Liver (tissue), 9 donors: Measurements from ENCODE around the gene FBXW9. TPM values are rescaled to one million over a fixed set of nuclear protein-coding genes. Genes with fewer than 3 reads are reported as not detected.

Experiments used
- DNase-seq: peaks from one replicate; pipeline ENCODE4 v3.0.0-alpha.2; 2017; ENCODE audit warnings: low spot score
- H3K27ac ChIP-seq, 2 donors: one replicate each; pipeline ENCODE4 v1.7.0; 2013; ENCODE audit warnings: inconsistent platforms in 2 of 2, low read length in 2 of 2, control low read depth in 1 of 2, low read depth in 1 of 2, mild to moderate bottlenecking in 1 of 2
- H3K27me3 ChIP-seq, 4 donors: one replicate each; pipeline versions ENCODE4 v1.6.1 to v1.7.0; 2013; ENCODE audit warnings: low read length in 3 of 4, inconsistent platforms in 1 of 4, mild to moderate bottlenecking in 1 of 4, moderate library complexity in 1 of 4; ENCODE audit not compliant: control insufficient read depth in 4 of 4, insufficient read depth in 4 of 4
- H3K36me3 ChIP-seq, 4 donors: one replicate each; pipeline versions ENCODE4 v1.6.1 to v1.7.0; 2013; ENCODE audit warnings: low read length in 3 of 4, mild to moderate bottlenecking in 3 of 4, low read depth in 1 of 4, moderate library complexity in 1 of 4; ENCODE audit not compliant: control insufficient read depth in 4 of 4, insufficient read depth in 3 of 4
- H3K4me1 ChIP-seq, 4 donors: one replicate each; pipeline versions ENCODE4 v1.6.1 to v1.7.0; 2013; ENCODE audit warnings: low read length in 3 of 4, mild to moderate bottlenecking in 3 of 4, moderate library complexity in 1 of 4; ENCODE audit not compliant: control insufficient read depth in 4 of 4, insufficient read depth in 4 of 4
- H3K4me3 ChIP-seq, 3 donors: one replicate each; pipeline versions ENCODE4 v1.6.1 to v1.7.0; 2013; ENCODE audit warnings: low read length in 3 of 3, control low read depth in 1 of 3, low read depth in 1 of 3, mild to moderate bottlenecking in 1 of 3
- H3K9ac ChIP-seq, 2 donors: one replicate each; pipeline ENCODE4 v1.7.0; 2013; ENCODE audit warnings: low read length in 2 of 2, mild to moderate bottlenecking in 2 of 2, moderate library complexity in 2 of 2, control low read depth in 1 of 2, low read depth in 1 of 2
- H3K9me3 ChIP-seq, 4 donors: one replicate each; pipeline versions ENCODE4 v1.6.1 to v1.7.0; 2013; ENCODE audit warnings: low read length in 3 of 4; ENCODE audit not compliant: control insufficient read depth in 4 of 4
- EGR1 ChIP-seq, 2 donors: IDR thresholded peaks; 2 replicates each; pipeline ENCODE4 v1.6.1; 2016 to 2018; ENCODE audit warnings: antibody characterized with exemption in 2 of 2, low read depth in 2 of 2
- FOXA1 ChIP-seq: IDR thresholded peaks from 2 replicates; pipeline ENCODE4 v1.6.1; 2016; ENCODE audit warnings: antibody characterized with exemption
- FOXA2 ChIP-seq: IDR thresholded peaks from 2 replicates; pipeline ENCODE4 v1.6.1; 2016; ENCODE audit warnings: antibody characterized with exemption
- GABPA ChIP-seq, 2 donors: IDR thresholded peaks in 1 of 2; conservative IDR thresholded peaks in 1 of 2; 2 replicates each; pipeline ENCODE4 v1.6.1; 2016; ENCODE audit warnings: antibody characterized with exemption in 2 of 2, mild to moderate bottlenecking in 1 of 2, moderate library complexity in 1 of 2
- HNF4A ChIP-seq, 2 donors: conservative IDR thresholded peaks; 2 replicates each; pipeline ENCODE4 v1.6.1; 2016; ENCODE audit warnings: antibody characterized with exemption in 2 of 2, mild to moderate bottlenecking in 2 of 2
- HNF4G ChIP-seq: IDR thresholded peaks from 2 replicates; pipeline ENCODE4 v1.6.1; 2016; ENCODE audit warnings: antibody characterized with exemption
- JUND ChIP-seq, 2 donors: IDR thresholded peaks; 2 replicates each; pipeline ENCODE4 v1.6.1; 2016; ENCODE audit warnings: antibody characterized with exemption in 2 of 2
- NR2F2 ChIP-seq: IDR thresholded peaks from 2 replicates; pipeline ENCODE4 v1.6.1; 2016; ENCODE audit warnings: antibody characterized with exemption
- RAD21 ChIP-seq, 2 donors: IDR thresholded peaks; 2 replicates each; pipeline ENCODE4 v1.6.1; 2016; ENCODE audit warnings: antibody characterized with exemption in 2 of 2, mild to moderate bottlenecking in 2 of 2
- RXRA ChIP-seq, 2 donors: IDR thresholded peaks; 2 replicates each; pipeline ENCODE4 v1.6.1; 2017 to 2018; ENCODE audit warnings: antibody characterized with exemption in 2 of 2, mild to moderate bottlenecking in 1 of 2
- SP1 ChIP-seq: IDR thresholded peaks from 2 replicates; pipeline ENCODE4 v1.6.1; 2018; ENCODE audit warnings: antibody characterized with exemption, mild to moderate bottlenecking
- TAF1 ChIP-seq: conservative IDR thresholded peaks from 2 replicates; pipeline ENCODE4 v1.6.1; 2016; ENCODE audit warnings: antibody characterized with exemption, mild to moderate bottlenecking
- YY1 ChIP-seq: IDR thresholded peaks from 2 replicates; pipeline ENCODE4 v1.6.1; 2016; ENCODE audit warnings: antibody characterized with exemption, mild to moderate bottlenecking
- WGBS: extraction: QIAGEN DNeasy Blood & Tissue Kit; methylation state at CpG from one replicate; pipeline ENCODE4 v1.1.7; 2013; 5-methylcytosine and 5-hydroxymethylcytosine counted together
- polyA plus RNA-seq, 2 donors: library from polyadenylated mRNA; stranded (reverse) in 1 of 2; unstranded in 1 of 2; fragments of 200-250 nt in 1 of 2; fragments of >200 nt in 1 of 2; fragmentation: Nextera tagmentation in 1 of 2; extraction: Ambion mirVana in 1 of 2; gene quantifications; one replicate each; pipeline versions ENCODE4 v1.2.1 to v1.2.3, GENCODE V29; 2013 to 2015
- total RNA-seq, 2 donors: library from RNA; depleted of rRNA; stranded (reverse); fragments of >200 nt; gene quantifications; one replicate each; pipeline ENCODE4 v1.2.3, GENCODE V29; 2014
- TF ChIP-seq, protein P1 (sequence below): IDR thresholded peaks from 2 replicates; pipeline ENCODE4 v1.6.1; 2016; ENCODE audit warnings: antibody characterized with exemption
- TF ChIP-seq, protein P2 (sequence below): fragments of 150-350 bp; IDR thresholded peaks from 2 replicates; pipeline ENCODE4 v1.5.1; 2017; ENCODE audit warnings: improper control_type of control experiment, low read depth, low read length; ENCODE audit not compliant: missing input control
- TF ChIP-seq, protein P3 (sequence below): IDR thresholded peaks from 2 replicates; pipeline ENCODE4 v1.6.1; 2016; ENCODE audit warnings: antibody characterized with exemption
- TF ChIP-seq, protein P4 (sequence below): IDR thresholded peaks from 2 replicates; pipeline ENCODE4 v1.6.1; 2016; ENCODE audit warnings: antibody characterized with exemption
- TF ChIP-seq, protein P5 (sequence below): IDR thresholded peaks from 2 replicates; pipeline ENCODE4 v1.6.1; 2016; ENCODE audit warnings: antibody characterized with exemption, mild to moderate bottlenecking
- donor health status: healthy.
- donor health status: healthy.
- donor health status: healthy.
- donor health status: healthy.
- donor health status: healthy.

The FBXW9 gene
- total and polyA plus RNA-seq, 4 donors, result 2.3 to 4.0 (median 3.0) TPM

DNA sequence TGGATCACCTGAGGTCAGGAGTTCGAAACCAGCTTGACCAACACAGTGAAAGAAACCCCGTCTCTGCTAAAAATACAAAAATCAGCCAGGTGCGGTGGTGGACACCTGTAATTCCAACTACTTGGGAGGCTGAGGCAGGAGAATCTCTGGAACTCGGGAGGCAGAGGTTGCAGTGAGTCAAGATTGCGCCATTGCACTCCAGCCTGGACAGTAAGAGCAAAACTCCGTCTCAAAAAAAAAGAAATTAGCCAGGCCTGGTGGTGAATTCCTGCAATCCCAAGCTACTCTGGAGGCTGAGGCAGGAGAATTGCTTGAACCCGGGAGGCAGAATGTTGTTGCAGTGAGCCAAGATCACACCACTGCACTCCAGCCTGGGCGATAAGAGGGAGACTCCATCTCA is 12.2 kb upstream of the FBXW9 start:
- WGBS, result 97% methylated on average over 8 of the region's 8 CpGs
- no peak for DNase-seq
- H3K4me3 ChIP-seq, result no peak overlapping the region
- peaks cover 30 to 65% (median 35%) of the 10 kb centered on the region in 4 donors for H3K36me3 ChIP-seq
- TF ChIP-seq, protein P1, sequence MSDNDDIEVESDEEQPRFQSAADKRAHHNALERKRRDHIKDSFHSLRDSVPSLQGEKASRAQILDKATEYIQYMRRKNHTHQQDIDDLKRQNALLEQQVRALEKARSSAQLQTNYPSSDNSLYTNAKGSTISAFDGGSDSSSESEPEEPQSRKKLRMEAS, result no peak
- H3K9ac ChIP-seq, result no peak overlapping the region
- no peak overlapping the region for H3K27ac ChIP-seq
- no peaks in the 10 kb centered on the region for H3K27me3 ChIP-seq
- no peaks in the 10 kb centered on the region for H3K9me3 ChIP-seq
- H3K4me1 ChIP-seq, result no peaks in the 10 kb centered on the region

DNA sequence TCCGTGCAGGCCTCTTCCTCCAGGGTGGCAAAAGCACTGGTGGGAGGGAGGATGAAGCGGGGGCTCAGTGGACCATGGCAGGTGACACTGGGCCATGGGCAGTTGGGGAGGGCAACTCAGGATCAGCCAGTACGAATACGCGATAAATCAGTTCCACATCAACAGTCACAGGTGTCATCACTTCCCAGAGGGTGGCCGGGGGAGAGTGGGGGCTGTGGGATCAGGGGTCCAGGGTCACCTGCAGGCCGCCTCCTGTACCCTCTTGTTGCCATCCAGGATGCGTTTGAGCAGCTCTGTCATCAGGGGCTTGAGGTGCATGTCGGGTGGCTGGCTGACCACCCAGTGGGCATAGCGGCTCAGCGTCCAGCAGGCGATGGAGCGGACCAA is 9.9 kb upstream of the FBXW9 start:
- no peaks in the 10 kb centered on the region for H3K4me1 ChIP-seq
- DNase-seq, result no peak
- H3K36me3 ChIP-seq, result peaks cover 37 to 76% (median 41%) of the 10 kb centered on the region in 4 donors
- WGBS, result 96% methylated on average over 13 of the region's 13 CpGs
- no peak for TF ChIP-seq NR2F2
- H3K27me3 ChIP-seq, result no peaks in the 10 kb centered on the region
- no peak overlapping the region for H3K9ac ChIP-seq
- no peak overlapping the region for H3K4me3 ChIP-seq
- no peak overlapping the region for H3K27ac ChIP-seq
- H3K9me3 ChIP-seq, result no peaks in the 10 kb centered on the region

DNA sequence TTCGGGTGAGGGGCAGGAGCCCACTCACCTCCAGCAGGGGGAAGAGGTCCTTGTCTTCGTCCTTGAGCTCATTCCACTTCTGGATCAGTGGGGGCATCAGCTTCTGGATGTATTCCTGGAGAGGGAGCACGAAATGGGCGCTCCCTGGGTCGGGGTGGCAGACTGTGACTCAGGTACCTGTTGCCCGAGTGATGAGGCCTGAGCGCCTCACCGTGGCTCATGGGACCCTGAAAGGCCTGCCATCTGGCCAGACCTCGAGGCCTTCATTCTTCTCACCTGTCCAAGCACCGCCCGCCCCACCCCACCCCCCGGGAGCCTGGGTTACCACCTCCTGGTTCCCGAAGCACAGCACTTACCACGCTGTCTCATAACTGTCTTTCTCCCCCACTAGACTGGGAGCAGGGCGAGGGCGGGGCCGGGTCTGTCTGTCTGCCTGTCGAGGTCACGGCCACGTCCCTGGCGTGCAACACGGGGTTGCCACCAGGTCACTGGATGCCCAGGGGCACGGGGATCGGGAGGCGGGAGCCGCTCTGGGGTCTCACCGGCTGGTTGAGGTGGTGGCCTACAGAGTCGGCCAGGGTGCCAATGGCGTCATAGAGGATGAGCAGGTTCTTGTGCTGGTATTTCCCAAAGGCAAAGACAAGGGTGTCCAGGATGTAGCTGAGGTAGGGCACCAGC is 9.4 kb upstream of the FBXW9 start:
- H3K36me3 ChIP-seq, result peaks cover 37 to 78% (median 44%) of the 10 kb centered on the region in 4 donors
- 93% methylated on average over 29 of the region's 29 CpGs for WGBS
- no peak for DNase-seq
- no peak overlapping the region for H3K4me3 ChIP-seq
- TF ChIP-seq, protein P2, sequence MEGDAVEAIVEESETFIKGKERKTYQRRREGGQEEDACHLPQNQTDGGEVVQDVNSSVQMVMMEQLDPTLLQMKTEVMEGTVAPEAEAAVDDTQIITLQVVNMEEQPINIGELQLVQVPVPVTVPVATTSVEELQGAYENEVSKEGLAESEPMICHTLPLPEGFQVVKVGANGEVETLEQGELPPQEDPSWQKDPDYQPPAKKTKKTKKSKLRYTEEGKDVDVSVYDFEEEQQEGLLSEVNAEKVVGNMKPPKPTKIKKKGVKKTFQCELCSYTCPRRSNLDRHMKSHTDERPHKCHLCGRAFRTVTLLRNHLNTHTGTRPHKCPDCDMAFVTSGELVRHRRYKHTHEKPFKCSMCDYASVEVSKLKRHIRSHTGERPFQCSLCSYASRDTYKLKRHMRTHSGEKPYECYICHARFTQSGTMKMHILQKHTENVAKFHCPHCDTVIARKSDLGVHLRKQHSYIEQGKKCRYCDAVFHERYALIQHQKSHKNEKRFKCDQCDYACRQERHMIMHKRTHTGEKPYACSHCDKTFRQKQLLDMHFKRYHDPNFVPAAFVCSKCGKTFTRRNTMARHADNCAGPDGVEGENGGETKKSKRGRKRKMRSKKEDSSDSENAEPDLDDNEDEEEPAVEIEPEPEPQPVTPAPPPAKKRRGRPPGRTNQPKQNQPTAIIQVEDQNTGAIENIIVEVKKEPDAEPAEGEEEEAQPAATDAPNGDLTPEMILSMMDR, result no peak
- TF ChIP-seq FOXA2, result no peak
- no peak for TF ChIP-seq FOXA1
- TF ChIP-seq EGR1 (IDR thresholded peaks at IDR 0.05; ENCODE audit: low read depth in 2 of 2), result no peak
- TF ChIP-seq RAD21 (IDR thresholded peaks at IDR 0.05), result no peak
- TF ChIP-seq HNF4G, result no peak
- TF ChIP-seq, protein P3, sequence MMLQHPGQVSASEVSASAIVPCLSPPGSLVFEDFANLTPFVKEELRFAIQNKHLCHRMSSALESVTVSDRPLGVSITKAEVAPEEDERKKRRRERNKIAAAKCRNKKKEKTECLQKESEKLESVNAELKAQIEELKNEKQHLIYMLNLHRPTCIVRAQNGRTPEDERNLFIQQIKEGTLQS, result no peak
- TF ChIP-seq HNF4A (conservative IDR thresholded peaks at IDR 0.05), result no peak
- TF ChIP-seq, protein P4, sequence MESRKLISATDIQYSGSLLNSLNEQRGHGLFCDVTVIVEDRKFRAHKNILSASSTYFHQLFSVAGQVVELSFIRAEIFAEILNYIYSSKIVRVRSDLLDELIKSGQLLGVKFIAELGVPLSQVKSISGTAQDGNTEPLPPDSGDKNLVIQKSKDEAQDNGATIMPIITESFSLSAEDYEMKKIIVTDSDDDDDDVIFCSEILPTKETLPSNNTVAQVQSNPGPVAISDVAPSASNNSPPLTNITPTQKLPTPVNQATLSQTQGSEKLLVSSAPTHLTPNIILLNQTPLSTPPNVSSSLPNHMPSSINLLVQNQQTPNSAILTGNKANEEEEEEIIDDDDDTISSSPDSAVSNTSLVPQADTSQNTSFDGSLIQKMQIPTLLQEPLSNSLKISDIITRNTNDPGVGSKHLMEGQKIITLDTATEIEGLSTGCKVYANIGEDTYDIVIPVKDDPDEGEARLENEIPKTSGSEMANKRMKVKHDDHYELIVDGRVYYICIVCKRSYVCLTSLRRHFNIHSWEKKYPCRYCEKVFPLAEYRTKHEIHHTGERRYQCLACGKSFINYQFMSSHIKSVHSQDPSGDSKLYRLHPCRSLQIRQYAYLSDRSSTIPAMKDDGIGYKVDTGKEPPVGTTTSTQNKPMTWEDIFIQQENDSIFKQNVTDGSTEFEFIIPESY, result no peak
- no peak for TF ChIP-seq SP1
- TF ChIP-seq TAF1, result no peak
- TF ChIP-seq YY1, result no peak
- no peak for TF ChIP-seq RXRA (IDR thresholded peaks at IDR 0.05)
- TF ChIP-seq, protein P5, sequence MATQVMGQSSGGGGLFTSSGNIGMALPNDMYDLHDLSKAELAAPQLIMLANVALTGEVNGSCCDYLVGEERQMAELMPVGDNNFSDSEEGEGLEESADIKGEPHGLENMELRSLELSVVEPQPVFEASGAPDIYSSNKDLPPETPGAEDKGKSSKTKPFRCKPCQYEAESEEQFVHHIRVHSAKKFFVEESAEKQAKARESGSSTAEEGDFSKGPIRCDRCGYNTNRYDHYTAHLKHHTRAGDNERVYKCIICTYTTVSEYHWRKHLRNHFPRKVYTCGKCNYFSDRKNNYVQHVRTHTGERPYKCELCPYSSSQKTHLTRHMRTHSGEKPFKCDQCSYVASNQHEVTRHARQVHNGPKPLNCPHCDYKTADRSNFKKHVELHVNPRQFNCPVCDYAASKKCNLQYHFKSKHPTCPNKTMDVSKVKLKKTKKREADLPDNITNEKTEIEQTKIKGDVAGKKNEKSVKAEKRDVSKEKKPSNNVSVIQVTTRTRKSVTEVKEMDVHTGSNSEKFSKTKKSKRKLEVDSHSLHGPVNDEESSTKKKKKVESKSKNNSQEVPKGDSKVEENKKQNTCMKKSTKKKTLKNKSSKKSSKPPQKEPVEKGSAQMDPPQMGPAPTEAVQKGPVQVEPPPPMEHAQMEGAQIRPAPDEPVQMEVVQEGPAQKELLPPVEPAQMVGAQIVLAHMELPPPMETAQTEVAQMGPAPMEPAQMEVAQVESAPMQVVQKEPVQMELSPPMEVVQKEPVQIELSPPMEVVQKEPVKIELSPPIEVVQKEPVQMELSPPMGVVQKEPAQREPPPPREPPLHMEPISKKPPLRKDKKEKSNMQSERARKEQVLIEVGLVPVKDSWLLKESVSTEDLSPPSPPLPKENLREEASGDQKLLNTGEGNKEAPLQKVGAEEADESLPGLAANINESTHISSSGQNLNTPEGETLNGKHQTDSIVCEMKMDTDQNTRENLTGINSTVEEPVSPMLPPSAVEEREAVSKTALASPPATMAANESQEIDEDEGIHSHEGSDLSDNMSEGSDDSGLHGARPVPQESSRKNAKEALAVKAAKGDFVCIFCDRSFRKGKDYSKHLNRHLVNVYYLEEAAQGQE, result no peak
- TF ChIP-seq JUND (IDR thresholded peaks at IDR 0.05), result no peak
- no peak for TF ChIP-seq GABPA (IDR thresholded peaks at IDR 0.05 in 1 of 2, conservative IDR thresholded peaks at IDR 0.05 in 1 of 2)
- no peak for TF ChIP-seq NR2F2
- TF ChIP-seq, protein P1, result no peak
- H3K27ac ChIP-seq, result no peak overlapping the region
- no peaks in the 10 kb centered on the region for H3K4me1 ChIP-seq
- no peaks in the 10 kb centered on the region for H3K27me3 ChIP-seq
- H3K9ac ChIP-seq, result no peak overlapping the region
- H3K9me3 ChIP-seq, result no peaks in the 10 kb centered on the region
